K562 (cell line): Measurements from ENCODE around the gene PRKCE. TPM values are rescaled to one million over a fixed set of nuclear protein-coding genes. Genes with fewer than 3 reads are reported as not detected.

Source experiments
- ATAC-seq: fragments of 200-7000 bp; cut with Tn5 transposase; 3 replicates; pipeline ENCODE4 v1.9.1; 2020; ENCODE audit warnings: moderate library complexity
- BruUV-seq: library from RNA; stranded (reverse); fragments of 400-500 nt; replicated peaks from 2 replicates; lab custom pipeline; 2021; lab: Mats Ljungman, UMichigan
- CTCF ChIA-PET: fragments of 300-600 bp; formaldehyde crosslinking; extraction: SDS; loops from one replicate; lab custom pipeline; 2021; ENCODE audit warnings: low intra/inter-chr PET ratio; lab: Yijun Ruan, JAX
- POLR2A ChIA-PET: fragments of 300-600, 350-650 bp; sonication (Branson Sonifier 250); formaldehyde crosslinking; extraction: SDS; loops from one replicate; lab custom pipeline; 2021; ENCODE audit warnings: antibody characterized with exemption, inconsistent platforms; lab: Yijun Ruan, JAX
- DNase-seq, 4 experiments: peaks; one replicate each; pipeline versions ENCODE4 v3.0.0 to v3.0.0-alpha.2; 2011 to 2018; ENCODE audit warnings: low spot score in 3 of 4, mixed read lengths in 3 of 4; ENCODE audit errors: extremely low read depth in 1 of 4
- FAIRE-seq: peaks from 2 replicates; lab custom pipeline; 2011; peaks lifted over from hg19 to GRCh38; lab: Jason Lieb, UNC
- H2AFZ ChIP-seq: 2 replicates; pipeline ENCODE4 v1.6.0; 2011; ENCODE audit warnings: low read depth, low read length, control low read depth, inconsistent platforms
- H3K27ac ChIP-seq: fragments of 200-600 bp; 3 replicates; pipeline ENCODE4 v1.8.0; 2011; ENCODE audit warnings: low read depth, mild to moderate bottlenecking, control low read depth, inconsistent platforms, low read length, moderate library complexity, mixed read lengths; ENCODE audit errors: extremely low read depth
- H3K27me3 ChIP-seq, 2 experiments: fragments of 300-600 bp in 1 of 2; 2 replicates in 1 of 2; 3 replicates in 1 of 2; pipeline versions ENCODE4 v1.6.0 to v1.8.0; 2011; ENCODE audit warnings: inconsistent platforms in 2 of 2, low read length in 2 of 2, mild to moderate bottlenecking in 1 of 2, mixed read lengths in 1 of 2, moderate library complexity in 1 of 2; ENCODE audit not compliant: control insufficient read depth in 2 of 2, insufficient read depth in 2 of 2
- H3K36me3 ChIP-seq: fragments of 300-600 bp; 3 replicates; pipeline ENCODE4 v1.8.0; 2011; ENCODE audit warnings: mild to moderate bottlenecking, low read length, inconsistent platforms; ENCODE audit not compliant: control insufficient read depth, insufficient read depth
- H3K4me1 ChIP-seq, 2 experiments: fragments of 200-600 bp in 1 of 2; replicated peaks in 1 of 2; 2 replicates in 1 of 2; 3 replicates in 1 of 2; pipeline versions ENCODE4 v1.5.1 to v1.8.0; 2011; ENCODE audit warnings: inconsistent platforms in 2 of 2, low read length in 2 of 2, mild to moderate bottlenecking in 1 of 2, mixed read lengths in 1 of 2, moderate library complexity in 1 of 2; ENCODE audit not compliant: control insufficient read depth in 2 of 2, insufficient read depth in 2 of 2
- H3K4me2 ChIP-seq: 2 replicates; pipeline ENCODE4 v1.6.1; 2011; ENCODE audit warnings: low read length, control low read depth, inconsistent platforms, mixed read lengths; ENCODE audit not compliant: insufficient read depth
- H3K4me3 ChIP-seq: fragments of 200-600 bp; sonication (generic), shearing (Covaris generic); 2 replicates; pipeline ENCODE4 v1.5.1; 2016; ENCODE audit warnings: control low read depth, inconsistent platforms
- H3K79me2 ChIP-seq: fragments of 200-600 bp; 3 replicates; pipeline ENCODE4 v1.8.0; 2011; ENCODE audit warnings: low read length, inconsistent platforms; ENCODE audit not compliant: control insufficient read depth, insufficient read depth
- H3K9ac ChIP-seq, 2 experiments: 2 replicates each; pipeline versions ENCODE4 v1.6.0 to v1.6.1; 2011; ENCODE audit warnings: low read depth in 2 of 2, low read length in 2 of 2, control low read depth in 1 of 2, inconsistent platforms in 1 of 2, mild to moderate bottlenecking in 1 of 2, mixed read lengths in 1 of 2; ENCODE audit not compliant: insufficient read depth in 1 of 2
- H3K9me1 ChIP-seq: one replicate; pipeline ENCODE4 v1.6.0; 2011; ENCODE audit warnings: inconsistent platforms, mild to moderate bottlenecking, low read length, moderate library complexity; ENCODE audit not compliant: control insufficient read depth, insufficient read depth
- H3K9me3 ChIP-seq: replicated peaks from 2 replicates; pipeline ENCODE4 v1.5.1; 2011; ENCODE audit warnings: low read depth, low read length, inconsistent platforms; ENCODE audit not compliant: control insufficient read depth, insufficient read depth
- H4K20me1 ChIP-seq: replicated peaks from 2 replicates; pipeline ENCODE4 v1.6.1; 2011; ENCODE audit warnings: low read length, inconsistent platforms, mixed read lengths; ENCODE audit not compliant: control insufficient read depth, insufficient read depth
- CHD4 ChIP-seq: fragments of 200-600 bp; sonication (generic); IDR thresholded peaks from 3 replicates; pipeline ENCODE4 v1.6.1; 2012; ENCODE audit warnings: low read depth, mild to moderate bottlenecking, mixed read lengths, low read length, inconsistent platforms; ENCODE audit not compliant: insufficient read depth, insufficient replicate concordance, poor library complexity, severe bottlenecking
- IRF9 ChIP-seq: fragments of 450-650 bp; IDR thresholded peaks from 2 replicates; pipeline ENCODE4 v1.6.1; 2016; ENCODE audit warnings: missing biosample characterization, missing genetic modification characterization
- NONO ChIP-seq, 2 experiments: fragments of 200-400 bp in 1 of 2; fragments of 450-650 bp in 1 of 2; formaldehyde crosslinking in 1 of 2; IDR thresholded peaks; 2 replicates each; pipeline ENCODE4 v1.6.1; 2017; ENCODE audit warnings: low read depth in 2 of 2, mild to moderate bottlenecking in 2 of 2, moderate library complexity in 2 of 2, low read length in 1 of 2
- NR0B1 ChIP-seq: fragments of 450-650 bp; IDR thresholded peaks from one replicate; pipeline ENCODE4 v1.6.1; 2018; ENCODE audit warnings: mild to moderate bottlenecking, moderate library complexity; ENCODE audit not compliant: partially characterized antibody
- POLR2G ChIP-seq: fragments of 200-400 bp; formaldehyde crosslinking; IDR thresholded peaks from 2 replicates; pipeline ENCODE4 v1.6.1; 2017; ENCODE audit warnings: low read depth, mild to moderate bottlenecking, antibody characterized with exemption, low read length, moderate library complexity
- PRMT5 ChIP-seq: sonication (generic); formaldehyde crosslinking; IDR thresholded peaks from 2 replicates; pipeline ENCODE4 v1.5.0; 2020; ENCODE audit warnings: missing genetic modification reagents
- RBBP5 ChIP-seq: fragments of 200-600 bp; sonication (generic); IDR thresholded peaks from 2 replicates; pipeline ENCODE4 v1.6.1; 2012; ENCODE audit warnings: borderline replicate concordance, mild to moderate bottlenecking, low read length, control low read depth, inconsistent platforms; ENCODE audit not compliant: insufficient read depth, poor library complexity, severe bottlenecking
- RBFOX2 ChIP-seq: fragments of 200-400 bp; formaldehyde crosslinking; IDR thresholded peaks from 2 replicates; pipeline ENCODE4 v1.6.1; 2017; ENCODE audit warnings: low read depth, mild to moderate bottlenecking, low read length, moderate library complexity
- RBM15 ChIP-seq: fragments of 200-400 bp; formaldehyde crosslinking; IDR thresholded peaks from 2 replicates; pipeline ENCODE4 v1.6.1; 2018; ENCODE audit warnings: mild to moderate bottlenecking, low read length, moderate library complexity; ENCODE audit not compliant: insufficient read depth
- SMARCE1 ChIP-seq: fragments of 450-650 bp; IDR thresholded peaks from 2 replicates; pipeline ENCODE4 v1.7.1; 2016; ENCODE audit warnings: mild to moderate bottlenecking
- TEAD2 ChIP-seq: fragments of 450-650 bp; IDR thresholded peaks from 2 replicates; pipeline ENCODE4 v1.6.1; 2016; ENCODE audit warnings: missing genetic modification characterization, control low read depth, missing compliant biosample characterization
- TFAP4 ChIP-seq: sonication (generic); formaldehyde crosslinking; IDR thresholded peaks from 2 replicates; pipeline ENCODE4 v1.8.0; 2022; ENCODE audit warnings: missing genetic modification reagents, mild to moderate bottlenecking, moderate library complexity, borderline replicate concordance
- XRCC4 ChIP-seq: IDR thresholded peaks from one replicate; pipeline ENCODE4 v1.6.1; 2011; ENCODE audit not compliant: insufficient read depth, insufficient read length; ENCODE audit errors: extremely low read depth
- ZEB2 ChIP-seq: fragments of 450-650 bp; IDR thresholded peaks from 2 replicates; pipeline ENCODE4 v1.6.1; 2016
- ZHX1 ChIP-seq: fragments of 150-350 bp; conservative IDR thresholded peaks from 2 replicates; pipeline ENCODE4 v1.6.1; 2014; ENCODE audit warnings: low read length
- ZNF316 ChIP-seq: fragments of 450-650 bp; IDR thresholded peaks from 2 replicates; pipeline ENCODE4 v1.6.1; 2016
- ZNF766 ChIP-seq: fragments of 200-800 bp; sonication (Bioruptor generic); conservative IDR thresholded peaks from 2 replicates; pipeline ENCODE4 v1.6.1; 2016; ENCODE audit warnings: missing genetic modification characterization, missing compliant biosample characterization
- WGBS: fragments of 100-300 bp; shearing (Covaris generic); methylation state at CpG from one replicate; pipeline ENCODE4 v1.1.6; 2016; ENCODE audit warnings: low coverage, mixed read lengths; ENCODE audit not compliant: insufficient coverage; ENCODE audit errors: missing lambda C conversion rate; 5-methylcytosine and 5-hydroxymethylcytosine counted together
- in situ Hi-C: fragments of 300-500 bp; cut with MboI; formaldehyde crosslinking; loops from 4 replicates; pipeline ENCODE4 v1.15.0; 2018; ENCODE audit warnings: inconsistent platforms, mixed read lengths
- intact Hi-C: fragments of 100-400 bp; cut with micrococcal nuclease; formaldehyde crosslinking; loops from 2 replicates; pipeline ENCODE4 v1.14.2; 2022
- polyA plus RNA-seq, 8 experiments: library from polyadenylated mRNA; depleted of rRNA in 4 of 8; stranded (reverse) in 5 of 8; unstranded in 3 of 8; fragments of >200 nt; fragmentation: Nextera tagmentation in 2 of 8; fragmentation: Illumina TruSeq in 1 of 8; extraction: Ambion mirVana in 2 of 8; extraction: Trizol in 1 of 8; gene quantifications; 2 replicates each; pipeline versions ENCODE4 v1.2.1 to v1.2.3, GENCODE V29; 2011 to 2014; ENCODE audit warnings: inconsistent platforms in 1 of 8, missing spikeins in 1 of 8
- total RNA-seq, 7 experiments: library from RNA; depleted of rRNA in 6 of 7; stranded (reverse); fragments of >200 nt in 6 of 7; fragmentation: Illumina TruSeq in 2 of 7; extraction: Trizol in 2 of 7; gene quantifications; 2 replicates each; pipeline versions ENCODE4 v1.2.1 to v1.2.3, GENCODE V29; 2011 to 2021; ENCODE audit warnings: low replicate concordance in 1 of 7

PRKCE gene
- total and polyA plus RNA-seq, 9 of the 15 experiments (the other 6 are each of a cell fraction or from before 2014, with no cell fraction given): 0.06 to 1.0 (median 0.22) TPM; not detected in 1

DNA sequence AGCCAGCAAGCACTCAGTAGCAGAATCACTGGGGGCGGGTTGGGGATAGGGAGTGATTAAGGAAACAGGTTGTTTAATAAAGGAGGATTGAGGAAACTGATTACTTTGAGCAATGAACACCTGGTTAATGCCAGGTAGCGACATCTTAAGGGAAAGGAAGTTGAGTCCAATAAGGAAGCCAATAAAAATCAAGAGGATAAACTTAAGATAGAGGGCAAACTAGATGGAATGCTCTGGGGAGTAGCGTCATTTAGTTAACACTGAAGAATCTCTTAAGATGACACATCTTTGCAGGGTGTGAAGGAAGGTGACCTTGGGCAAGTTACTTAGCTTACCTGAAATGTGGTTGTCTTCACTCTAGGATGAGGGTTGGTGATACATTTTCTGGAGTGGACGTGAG is 242.7 kb downstream of the PRKCE start:
- FAIRE-seq (no peak), DNase-seq (no peak), ATAC-seq (no peak)
- ChIA-PET CTCF (no interaction called here), POLR2A (no interaction called here)
- Histone ChIP-seq H3K27ac (no peak overlapping the region), H3K4me2 (no peak overlapping the region), H3K36me3 (no peaks in the 10 kb centered on the region), H3K79me2 (no peaks in the 10 kb centered on the region), H3K27me3 (peaks cover 24 to 63% of the 10 kb centered on the region in 2 experiments), H2AFZ (no peak overlapping the region), H3K4me1 (no peaks in the 10 kb centered on the region), H3K9me1 (no peaks in the 10 kb centered on the region), H3K4me3 (no peak overlapping the region), H3K9ac (no peak overlapping the region), H3K9me3 (no peaks in the 10 kb centered on the region), H4K20me1 (no peaks in the 10 kb centered on the region; the same call in 1 of the 2 replicates)
- intact Hi-C loops (no loop called here), in situ Hi-C loops (no loop called here)
- BruUV-seq: no TSS peak
- WGBS: 3% methylated on average over 4 of the region's 4 CpGs
- TF ChIP-seq TEAD2 (tag) (no peak), RBFOX2 (no peak), ZNF766 (CRISPR knock-in tag) (no peak), NR0B1 (no peak), CHD4 (no peak), XRCC4 (no peak), SMARCE1 (no peak), ZNF316 (no peak), PRMT5 (CRISPR knock-in tag) (no peak), RBBP5 (no peak), NONO (IDR thresholded peaks at IDR 0.05; ENCODE audit: low read depth in 2 of 2, low read length in 1 of 2) (no peak), ZEB2 (no peak), TFAP4 (no peak), IRF9 (tag) (no peak), POLR2G (no peak), RBM15 (no peak), ZHX1 (no peak)
